GM23248 (cell line): Measurements from ENCODE around the gene TTC21B.

Experiments
- EZH2 ChIP-seq: fragments of 200-600 bp; sonication (generic); IDR thresholded peaks from 2 replicates; pipeline ENCODE4 v1.6.1; 2018; ENCODE audit warnings: antibody characterized with exemption, mild to moderate bottlenecking; ENCODE audit not compliant: insufficient read depth, poor library complexity, severe bottlenecking
- EZH2phosphoT487 ChIP-seq: fragments of 200-600 bp; sonication (generic); IDR thresholded peaks from 2 replicates; pipeline ENCODE4 v1.6.1; 2018; ENCODE audit warnings: antibody characterized with exemption, moderate library complexity, mild to moderate bottlenecking, low read depth; ENCODE audit not compliant: insufficient read depth

- TF ChIP-seq EZH2phosphoT487 (no peak), EZH2 (no peak)
Observed at GRCh38 chr2:165843351-165843750, 110.2 kb downstream of the TTC21B start.
